HG03095 (cell line): ENCODE results near the gene GAGE10.
"Not testable (repeated sequence)": the region's sequence is repeated elsewhere in the genome, so short reads cannot be mapped to it uniquely, and the experiment has no call there.

ENCODE experiments used
- ATAC-seq: cut with Tn5 transposase; IDR thresholded peaks from one replicate; pipeline ENCODE4 v1.9.1; 2021; ENCODE audit warnings: moderate library complexity; ENCODE audit not compliant: unreplicated experiment

GAGE10 gene

GRCh38 chrX:49276207-49276606 lies 27.2 kb upstream of the GAGE10 start:
- no peak for ATAC-seq

GRCh38 chrX:49276671-49277534 lies 26.5 kb upstream of the GAGE10 start:
- ATAC-seq: no peak

GRCh38 chrX:49277535-49277830 lies 26.0 kb upstream of the GAGE10 start:
- no peak for ATAC-seq

- ATAC-seq: no peak
Observed at GRCh38 chrX:49278081-49278480, 25.4 kb upstream of the GAGE10 start.

GRCh38 chrX:49282647-49283011 lies 20.8 kb upstream of the GAGE10 start:
- no peak for ATAC-seq

- ATAC-seq: no peak
Observed at GRCh38 chrX:49284212-49284611, 19.2 kb upstream of the GAGE10 start.

GRCh38 chrX:49286136-49286535 lies 17.3 kb upstream of the GAGE10 start:
- ATAC-seq: no peak

- ATAC-seq: no peak
Observed at GRCh38 chrX:49286581-49286980, 16.9 kb upstream of the GAGE10 start.

GRCh38 chrX:49287665-49288064 lies 15.8 kb upstream of the GAGE10 start:
- ATAC-seq: no peak

GRCh38 chrX:49290215-49290614 lies 13.2 kb upstream of the GAGE10 start:
- no peak for ATAC-seq

- peak; percentile 66 for ATAC-seq
Observed at GRCh38 chrX:49291615-49292337, 11.7 kb upstream of the GAGE10 start.

GRCh38 chrX:49292400-49293362 lies 10.8 kb upstream of the GAGE10 start:
- no peak for ATAC-seq

- not testable (repeated sequence) for ATAC-seq
Observed at GRCh38 chrX:49299293-49299692, 4.2 kb upstream of the GAGE10 start.

- no peak for ATAC-seq
Observed at GRCh38 chrX:49300703-49301102, 2.7 kb upstream of the GAGE10 start.

GRCh38 chrX:49307775-49308174 lies 4.3 kb downstream of the GAGE10 start:
- not testable (repeated sequence) for ATAC-seq

GRCh38 chrX:49308604-49309269 lies 5.3 kb downstream of the GAGE10 start:
- ATAC-seq: no peak

GRCh38 chrX:49309401-49309981 lies 6.0 kb downstream of the GAGE10 start:
- no peak for ATAC-seq

GRCh38 chrX:49310371-49310770 lies 6.9 kb downstream of the GAGE10 start:
- ATAC-seq: no peak

GRCh38 chrX:49312176-49312575 lies 8.7 kb downstream of the GAGE10 start:
- ATAC-seq: no peak

- ATAC-seq: no peak
Observed at GRCh38 chrX:49316085-49316484, 12.6 kb downstream of the GAGE10 start.
